ENCODE measurements around the gene ATAD5. TPM values are rescaled to one million over a fixed set of nuclear protein-coding genes. Genes with fewer than 3 reads are reported as not detected.

Gene ATAD5
- total and polyA plus RNA-seq, 2 of the 13 experiments (the other 11 are each of a cell fraction or from before 2014, with no cell fraction given) = 1.8 to 10.7 TPM

DNA sequence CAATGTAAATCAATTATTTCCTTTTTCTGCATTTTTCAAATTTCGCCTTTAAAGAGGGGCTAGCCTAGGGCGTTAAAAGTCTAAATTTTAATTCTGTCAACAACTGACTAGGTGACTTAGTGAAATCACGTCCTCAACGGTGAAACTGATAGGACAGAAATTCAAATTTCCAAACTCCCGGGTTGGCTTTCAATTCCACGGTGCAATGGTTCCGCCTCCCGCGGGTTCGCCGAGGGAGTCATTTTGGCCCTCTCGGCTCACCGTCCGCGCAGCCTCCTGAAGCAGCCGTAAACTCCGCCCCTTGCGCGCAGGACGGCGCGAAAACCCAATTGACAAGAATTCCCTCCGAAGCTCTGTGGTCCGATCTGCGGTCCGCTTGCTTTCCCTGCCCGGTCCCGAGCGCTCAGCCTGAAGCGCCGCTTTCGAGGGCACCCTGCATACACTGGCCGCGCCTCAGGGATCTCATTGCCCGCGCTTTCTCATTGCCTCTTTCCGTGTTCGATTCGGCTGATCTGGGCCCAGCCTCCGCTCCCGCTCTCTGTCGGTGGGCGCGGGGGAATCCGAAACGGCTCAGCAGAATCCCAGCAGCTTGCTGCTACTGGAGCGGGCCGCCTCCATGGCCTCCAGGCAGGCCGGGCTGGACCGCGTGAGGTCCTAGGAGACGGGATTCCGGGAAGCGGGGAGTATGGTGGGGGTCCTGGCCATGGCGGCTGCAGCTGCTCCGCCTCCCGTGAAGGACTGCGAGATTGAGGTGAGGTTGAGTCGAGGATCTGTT is at the start of gene ATAD5 (continued):
- TF ChIP-seq, protein P1, sequence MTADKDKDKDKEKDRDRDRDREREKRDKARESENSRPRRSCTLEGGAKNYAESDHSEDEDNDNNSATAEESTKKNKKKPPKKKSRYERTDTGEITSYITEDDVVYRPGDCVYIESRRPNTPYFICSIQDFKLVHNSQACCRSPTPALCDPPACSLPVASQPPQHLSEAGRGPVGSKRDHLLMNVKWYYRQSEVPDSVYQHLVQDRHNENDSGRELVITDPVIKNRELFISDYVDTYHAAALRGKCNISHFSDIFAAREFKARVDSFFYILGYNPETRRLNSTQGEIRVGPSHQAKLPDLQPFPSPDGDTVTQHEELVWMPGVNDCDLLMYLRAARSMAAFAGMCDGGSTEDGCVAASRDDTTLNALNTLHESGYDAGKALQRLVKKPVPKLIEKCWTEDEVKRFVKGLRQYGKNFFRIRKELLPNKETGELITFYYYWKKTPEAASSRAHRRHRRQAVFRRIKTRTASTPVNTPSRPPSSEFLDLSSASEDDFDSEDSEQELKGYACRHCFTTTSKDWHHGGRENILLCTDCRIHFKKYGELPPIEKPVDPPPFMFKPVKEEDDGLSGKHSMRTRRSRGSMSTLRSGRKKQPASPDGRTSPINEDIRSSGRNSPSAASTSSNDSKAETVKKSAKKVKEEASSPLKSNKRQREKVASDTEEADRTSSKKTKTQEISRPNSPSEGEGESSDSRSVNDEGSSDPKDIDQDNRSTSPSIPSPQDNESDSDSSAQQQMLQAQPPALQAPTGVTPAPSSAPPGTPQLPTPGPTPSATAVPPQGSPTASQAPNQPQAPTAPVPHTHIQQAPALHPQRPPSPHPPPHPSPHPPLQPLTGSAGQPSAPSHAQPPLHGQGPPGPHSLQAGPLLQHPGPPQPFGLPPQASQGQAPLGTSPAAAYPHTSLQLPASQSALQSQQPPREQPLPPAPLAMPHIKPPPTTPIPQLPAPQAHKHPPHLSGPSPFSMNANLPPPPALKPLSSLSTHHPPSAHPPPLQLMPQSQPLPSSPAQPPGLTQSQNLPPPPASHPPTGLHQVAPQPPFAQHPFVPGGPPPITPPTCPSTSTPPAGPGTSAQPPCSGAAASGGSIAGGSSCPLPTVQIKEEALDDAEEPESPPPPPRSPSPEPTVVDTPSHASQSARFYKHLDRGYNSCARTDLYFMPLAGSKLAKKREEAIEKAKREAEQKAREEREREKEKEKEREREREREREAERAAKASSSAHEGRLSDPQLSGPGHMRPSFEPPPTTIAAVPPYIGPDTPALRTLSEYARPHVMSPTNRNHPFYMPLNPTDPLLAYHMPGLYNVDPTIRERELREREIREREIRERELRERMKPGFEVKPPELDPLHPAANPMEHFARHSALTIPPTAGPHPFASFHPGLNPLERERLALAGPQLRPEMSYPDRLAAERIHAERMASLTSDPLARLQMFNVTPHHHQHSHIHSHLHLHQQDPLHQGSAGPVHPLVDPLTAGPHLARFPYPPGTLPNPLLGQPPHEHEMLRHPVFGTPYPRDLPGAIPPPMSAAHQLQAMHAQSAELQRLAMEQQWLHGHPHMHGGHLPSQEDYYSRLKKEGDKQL (CRISPR knock-in tag; IDR thresholded peaks at IDR 0.05; ENCODE audit: low read depth) = peak; percentile 36; the same call in 1 of the 2 replicates
- TF ChIP-seq CEBPG (CRISPR knock-in tag; IDR thresholded peaks at IDR 0.05) = peak; percentile 48; the same call in 1 of the 2 replicates
- no peak for TF ChIP-seq NBN (conservative IDR thresholded peaks at IDR 0.05)
- TF ChIP-seq, protein P2, sequence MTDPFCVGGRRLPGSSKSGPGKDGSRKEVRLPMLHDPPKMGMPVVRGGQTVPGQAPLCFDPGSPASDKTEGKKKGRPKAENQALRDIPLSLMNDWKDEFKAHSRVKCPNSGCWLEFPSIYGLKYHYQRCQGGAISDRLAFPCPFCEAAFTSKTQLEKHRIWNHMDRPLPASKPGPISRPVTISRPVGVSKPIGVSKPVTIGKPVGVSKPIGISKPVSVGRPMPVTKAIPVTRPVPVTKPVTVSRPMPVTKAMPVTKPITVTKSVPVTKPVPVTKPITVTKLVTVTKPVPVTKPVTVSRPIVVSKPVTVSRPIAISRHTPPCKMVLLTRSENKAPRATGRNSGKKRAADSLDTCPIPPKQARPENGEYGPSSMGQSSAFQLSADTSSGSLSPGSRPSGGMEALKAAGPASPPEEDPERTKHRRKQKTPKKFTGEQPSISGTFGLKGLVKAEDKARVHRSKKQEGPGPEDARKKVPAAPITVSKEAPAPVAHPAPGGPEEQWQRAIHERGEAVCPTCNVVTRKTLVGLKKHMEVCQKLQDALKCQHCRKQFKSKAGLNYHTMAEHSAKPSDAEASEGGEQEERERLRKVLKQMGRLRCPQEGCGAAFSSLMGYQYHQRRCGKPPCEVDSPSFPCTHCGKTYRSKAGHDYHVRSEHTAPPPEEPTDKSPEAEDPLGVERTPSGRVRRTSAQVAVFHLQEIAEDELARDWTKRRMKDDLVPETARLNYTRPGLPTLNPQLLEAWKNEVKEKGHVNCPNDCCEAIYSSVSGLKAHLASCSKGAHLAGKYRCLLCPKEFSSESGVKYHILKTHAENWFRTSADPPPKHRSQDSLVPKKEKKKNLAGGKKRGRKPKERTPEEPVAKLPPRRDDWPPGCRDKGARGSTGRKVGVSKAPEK (CRISPR knock-in tag; IDR thresholded peaks at IDR 0.05; ENCODE audit: borderline replicate concordance) = no peak
- TF ChIP-seq, protein P3, sequence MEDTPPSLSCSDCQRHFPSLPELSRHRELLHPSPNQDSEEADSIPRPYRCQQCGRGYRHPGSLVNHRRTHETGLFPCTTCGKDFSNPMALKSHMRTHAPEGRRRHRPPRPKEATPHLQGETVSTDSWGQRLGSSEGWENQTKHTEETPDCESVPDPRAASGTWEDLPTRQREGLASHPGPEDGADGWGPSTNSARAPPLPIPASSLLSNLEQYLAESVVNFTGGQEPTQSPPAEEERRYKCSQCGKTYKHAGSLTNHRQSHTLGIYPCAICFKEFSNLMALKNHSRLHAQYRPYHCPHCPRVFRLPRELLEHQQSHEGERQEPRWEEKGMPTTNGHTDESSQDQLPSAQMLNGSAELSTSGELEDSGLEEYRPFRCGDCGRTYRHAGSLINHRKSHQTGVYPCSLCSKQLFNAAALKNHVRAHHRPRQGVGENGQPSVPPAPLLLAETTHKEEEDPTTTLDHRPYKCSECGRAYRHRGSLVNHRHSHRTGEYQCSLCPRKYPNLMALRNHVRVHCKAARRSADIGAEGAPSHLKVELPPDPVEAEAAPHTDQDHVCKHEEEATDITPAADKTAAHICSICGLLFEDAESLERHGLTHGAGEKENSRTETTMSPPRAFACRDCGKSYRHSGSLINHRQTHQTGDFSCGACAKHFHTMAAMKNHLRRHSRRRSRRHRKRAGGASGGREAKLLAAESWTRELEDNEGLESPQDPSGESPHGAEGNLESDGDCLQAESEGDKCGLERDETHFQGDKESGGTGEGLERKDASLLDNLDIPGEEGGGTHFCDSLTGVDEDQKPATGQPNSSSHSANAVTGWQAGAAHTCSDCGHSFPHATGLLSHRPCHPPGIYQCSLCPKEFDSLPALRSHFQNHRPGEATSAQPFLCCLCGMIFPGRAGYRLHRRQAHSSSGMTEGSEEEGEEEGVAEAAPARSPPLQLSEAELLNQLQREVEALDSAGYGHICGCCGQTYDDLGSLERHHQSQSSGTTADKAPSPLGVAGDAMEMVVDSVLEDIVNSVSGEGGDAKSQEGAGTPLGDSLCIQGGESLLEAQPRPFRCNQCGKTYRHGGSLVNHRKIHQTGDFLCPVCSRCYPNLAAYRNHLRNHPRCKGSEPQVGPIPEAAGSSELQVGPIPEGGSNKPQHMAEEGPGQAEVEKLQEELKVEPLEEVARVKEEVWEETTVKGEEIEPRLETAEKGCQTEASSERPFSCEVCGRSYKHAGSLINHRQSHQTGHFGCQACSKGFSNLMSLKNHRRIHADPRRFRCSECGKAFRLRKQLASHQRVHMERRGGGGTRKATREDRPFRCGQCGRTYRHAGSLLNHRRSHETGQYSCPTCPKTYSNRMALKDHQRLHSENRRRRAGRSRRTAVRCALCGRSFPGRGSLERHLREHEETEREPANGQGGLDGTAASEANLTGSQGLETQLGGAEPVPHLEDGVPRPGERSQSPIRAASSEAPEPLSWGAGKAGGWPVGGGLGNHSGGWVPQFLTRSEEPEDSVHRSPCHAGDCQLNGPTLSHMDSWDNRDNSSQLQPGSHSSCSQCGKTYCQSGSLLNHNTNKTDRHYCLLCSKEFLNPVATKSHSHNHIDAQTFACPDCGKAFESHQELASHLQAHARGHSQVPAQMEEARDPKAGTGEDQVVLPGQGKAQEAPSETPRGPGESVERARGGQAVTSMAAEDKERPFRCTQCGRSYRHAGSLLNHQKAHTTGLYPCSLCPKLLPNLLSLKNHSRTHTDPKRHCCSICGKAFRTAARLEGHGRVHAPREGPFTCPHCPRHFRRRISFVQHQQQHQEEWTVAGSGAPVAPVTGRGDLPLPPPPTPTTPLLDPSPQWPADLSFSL (CRISPR knock-in tag; IDR thresholded peaks at IDR 0.05) = no peak
- no peak for TF ChIP-seq ZNF549 (CRISPR knock-in tag; IDR thresholded peaks at IDR 0.05)

All from HepG2 (cell line).